Activated CD8-positive, alpha-beta memory T cell treated with anti-CD3 and anti-CD28 coated beads, Interleukin-2, amount 50 U/mL, for 24 hours (primary cell): ENCODE data around the gene ARL6IP1.
"Not testable (repeated sequence)": the region's sequence is repeated elsewhere in the genome, so short reads cannot be mapped to it uniquely, and the experiment has no call there.

Source experiments
- DNase-seq: peaks from one replicate; pipeline ENCODE4 v3.0.0-alpha.2; 2020; ENCODE audit errors: extremely low read depth

The ARL6IP1 gene

DNA sequence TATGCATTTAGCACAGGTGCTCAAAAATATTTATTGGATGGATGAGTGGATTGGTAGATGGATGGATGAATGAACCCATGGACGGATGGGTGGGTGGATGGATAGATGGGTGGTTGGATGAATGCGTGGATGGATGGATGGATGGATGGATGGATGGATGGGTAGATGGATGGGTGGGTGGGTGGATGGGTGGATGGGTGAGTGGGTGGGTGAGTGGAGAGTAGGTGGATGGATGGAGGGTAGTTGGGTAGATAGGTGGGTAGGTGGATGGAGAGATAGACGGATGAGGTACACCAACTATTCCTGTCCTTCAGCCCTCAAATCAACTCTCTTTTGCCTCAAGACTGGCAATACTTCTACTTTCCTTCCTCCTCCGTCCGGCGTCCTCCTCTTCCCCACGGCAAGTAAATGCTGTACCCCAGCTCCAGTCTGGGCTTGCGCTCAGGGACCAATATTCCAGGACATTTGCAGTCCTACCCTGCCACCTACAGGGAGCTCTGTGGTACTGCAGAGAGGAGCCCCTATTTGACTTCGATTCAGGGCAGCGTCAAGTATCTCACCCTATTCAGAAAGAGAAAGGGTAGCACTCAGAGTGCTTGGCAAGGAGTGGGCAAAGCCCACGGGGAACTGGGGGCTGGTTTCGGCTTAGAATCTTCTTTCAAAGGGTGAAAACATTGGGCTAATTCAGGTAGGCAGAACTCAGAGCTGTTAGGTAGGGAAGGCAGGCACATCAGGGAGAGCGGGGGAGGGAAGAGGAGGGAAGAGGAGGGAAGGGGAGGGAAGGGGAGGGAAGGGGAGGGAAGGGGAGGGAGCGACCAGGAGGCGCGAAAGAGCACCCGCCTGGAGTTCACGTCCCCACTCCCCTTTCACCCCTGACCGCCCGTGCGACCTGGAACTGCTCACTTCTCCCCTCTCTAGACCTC is 41.5 kb downstream of the ARL6IP1 start:
- peak; percentile 13 for DNase-seq

- not testable (repeated sequence) for DNase-seq
Observed at GRCh38 chr16:18757960-18758660, 43.2 kb downstream of the ARL6IP1 start.

- not testable (repeated sequence) for DNase-seq
Observed at GRCh38 chr16:18756639-18757038, 44.7 kb downstream of the ARL6IP1 start.

GRCh38 chr16:18742870-18743269 is 58.5 kb downstream of the ARL6IP1 start:
- DNase-seq = not testable (repeated sequence)
